CD4-positive, alpha-beta memory T cell (primary cell): ENCODE results near the gene RERE. TPM values are rescaled to one million over a fixed set of nuclear protein-coding genes. Genes with fewer than 3 reads are reported as not detected.
"Not testable (repeated sequence)": the region's sequence is repeated elsewhere in the genome, so short reads cannot be mapped to it uniquely, and the experiment has no call there.

Source experiments
- CTCF ChIA-PET: fragments of 350-600 bp; sonication (Branson Sonifier 250); formaldehyde crosslinking; loops from one replicate; lab custom pipeline; 2021; ENCODE audit warnings: inconsistent platforms; ENCODE audit not compliant: partially characterized antibody; lab: Charles Lee
- POLR2A ChIA-PET: fragments of 350-600 bp; sonication (Branson Sonifier 250); formaldehyde crosslinking; loops from one replicate; lab custom pipeline; 2021; ENCODE audit not compliant: partially characterized antibody; lab: Charles Lee
- DNase-seq, 5 donors: peaks; one replicate each; pipeline versions ENCODE4 v3.0.0 to v3.0.0-alpha.2; 2020 to 2022; ENCODE audit warnings: mixed read lengths in 1 of 5
- H3K27ac ChIP-seq: one replicate; pipeline ENCODE4 v1.7.0; 2013; ENCODE audit warnings: low read depth, low read length
- H3K27me3 ChIP-seq: 2 replicates; pipeline ENCODE4 v1.7.0; 2013; ENCODE audit warnings: mild to moderate bottlenecking, low read length, moderate library complexity; ENCODE audit not compliant: insufficient read depth
- H3K36me3 ChIP-seq: 2 replicates; pipeline ENCODE4 v1.7.0; 2013; ENCODE audit warnings: mild to moderate bottlenecking, low read length, moderate library complexity; ENCODE audit not compliant: insufficient read depth
- H3K4me1 ChIP-seq: 2 replicates; pipeline ENCODE4 v1.7.0; 2013; ENCODE audit warnings: mild to moderate bottlenecking, low read length, moderate library complexity; ENCODE audit not compliant: insufficient read depth
- H3K4me3 ChIP-seq, 2 donors: one replicate each; pipeline ENCODE4 v1.7.0; 2013; ENCODE audit warnings: low read length in 2 of 2, mild to moderate bottlenecking in 1 of 2
- H3K9me3 ChIP-seq, 2 donors: one replicate each; pipeline ENCODE4 v1.7.0; 2013; ENCODE audit warnings: low read length in 2 of 2, control low read depth in 1 of 2; ENCODE audit not compliant: control insufficient read depth in 1 of 2
- H3K27ac Mint-ChIP-seq, 7 donors: one replicate each; pipeline ENCODE4 v1.8.0; 2020 to 2021; ENCODE audit warnings: mixed read lengths in 7 of 7, mild to moderate bottlenecking in 6 of 7, inconsistent platforms in 3 of 7, moderate library complexity in 3 of 7
- H3K27me3 Mint-ChIP-seq, 2 donors: one replicate each; pipeline ENCODE4 v1.8.0; 2020 to 2021; ENCODE audit warnings: mixed read lengths in 2 of 2
- H3K36me3 Mint-ChIP-seq, 2 donors: one replicate each; pipeline ENCODE4 v1.8.0; 2020 to 2021; ENCODE audit warnings: mixed read lengths in 2 of 2, inconsistent platforms in 1 of 2, mild to moderate bottlenecking in 1 of 2
- H3K4me1 Mint-ChIP-seq, 4 donors: one replicate each; pipeline ENCODE4 v1.8.0; 2020 to 2021; ENCODE audit warnings: mixed read lengths in 4 of 4, mild to moderate bottlenecking in 1 of 4
- H3K4me3 Mint-ChIP-seq, 8 donors: one replicate each; pipeline ENCODE4 v1.8.0; 2020 to 2021; ENCODE audit warnings: mixed read lengths in 8 of 8, mild to moderate bottlenecking in 7 of 8, moderate library complexity in 6 of 8, inconsistent platforms in 3 of 8
- H3K9me3 Mint-ChIP-seq, 8 donors: one replicate each; pipeline ENCODE4 v1.8.0; 2020 to 2021; ENCODE audit warnings: mixed read lengths in 8 of 8, mild to moderate bottlenecking in 5 of 8, inconsistent platforms in 3 of 8, moderate library complexity in 1 of 8
- intact Hi-C: fragments of 100-400 bp; cut with micrococcal nuclease; formaldehyde crosslinking; loops from one replicate; pipeline ENCODE4 v1.15.1; 2023
- polyA plus RNA-seq, 2 donors: library from polyadenylated mRNA; unstranded; fragments of 300-500 nt; fragmentation: Illumina TruSeq; gene quantifications; one replicate each; pipeline ENCODE4 v1.2.3, GENCODE V29; 2021
- total RNA-seq, 2 experiments: library from RNA; stranded (reverse); gene quantifications; one replicate each; pipeline ENCODE4 v1.2.3, GENCODE V29; 2021

RERE gene
- total and polyA plus RNA-seq, 4 experiments from 2014 or later, result 0.38 to 117 (median 60.3) TPM

GRCh38 chr1:8625491-8625890 lies 191.9 kb downstream of the RERE start:
- no peak overlapping the region for H3K27ac Mint-ChIP-seq
- Histone ChIP-seq H3K27me3 (no peaks in the 10 kb centered on the region), H3K36me3 (no peaks in the 10 kb centered on the region), H3K4me1 (peaks cover 11% of the 10 kb centered on the region), H3K9me3 (no peaks in the 10 kb centered on the region), H3K27ac (no peak overlapping the region), H3K4me3 (no peak overlapping the region)
- H3K4me1 Mint-ChIP-seq, result peaks cover 17 to 29% (median 25%) of the 10 kb centered on the region in 4 donors
- no peaks in the 10 kb centered on the region for H3K27me3 Mint-ChIP-seq
- ChIA-PET CTCF (no interaction called here), POLR2A (no interaction called here)
- DNase-seq, result no peak
- peaks cover 0 to 5% of the 10 kb centered on the region in 2 donors for H3K36me3 Mint-ChIP-seq
- H3K9me3 Mint-ChIP-seq, result peaks cover 0 to 2% (median 0%) of the 10 kb centered on the region in 8 donors
- intact Hi-C loops, result no loop called here
- H3K4me3 Mint-ChIP-seq, result no peak overlapping the region

GRCh38 chr1:8623651-8624192 lies 193.7 kb downstream of the RERE start:
- Mint-ChIP-seq H3K4me1 (peaks cover 6 to 16% (median 12%) of the 10 kb centered on the region in 4 donors), H3K4me3 (peak overlapping the region in 5 of 8 donors; percentile 2 to 47 (median 15)), H3K27ac (peak overlapping the region in 2 of 7 donors; percentile 52 to 80)
- H3K27ac ChIP-seq, H3K4me3 ChIP-seq, H3K9me3 Mint-ChIP-seq, H3K27me3 ChIP-seq, CTCF ChIA-PET, H3K4me1 ChIP-seq, H3K36me3 ChIP-seq, intact Hi-C loops, H3K36me3 Mint-ChIP-seq, POLR2A ChIA-PET, H3K27me3 Mint-ChIP-seq, H3K9me3 ChIP-seq: not testable (repeated sequence)
- DNase-seq, result peak in 3 of 5 donors; percentile 11 to 54 (median 33)

GRCh38 chr1:8621785-8622348 lies 195.6 kb downstream of the RERE start:
- H3K27me3 ChIP-seq, H3K27ac ChIP-seq, POLR2A ChIA-PET, intact Hi-C loops, H3K36me3 Mint-ChIP-seq, CTCF ChIA-PET, H3K9me3 ChIP-seq, H3K9me3 Mint-ChIP-seq, H3K27me3 Mint-ChIP-seq, H3K4me1 ChIP-seq, H3K4me3 Mint-ChIP-seq, H3K27ac Mint-ChIP-seq, DNase-seq, H3K4me3 ChIP-seq, H3K36me3 ChIP-seq: not testable (repeated sequence)
- peaks cover 6 to 14% (median 11%) of the 10 kb centered on the region in 4 donors for H3K4me1 Mint-ChIP-seq

DNA sequence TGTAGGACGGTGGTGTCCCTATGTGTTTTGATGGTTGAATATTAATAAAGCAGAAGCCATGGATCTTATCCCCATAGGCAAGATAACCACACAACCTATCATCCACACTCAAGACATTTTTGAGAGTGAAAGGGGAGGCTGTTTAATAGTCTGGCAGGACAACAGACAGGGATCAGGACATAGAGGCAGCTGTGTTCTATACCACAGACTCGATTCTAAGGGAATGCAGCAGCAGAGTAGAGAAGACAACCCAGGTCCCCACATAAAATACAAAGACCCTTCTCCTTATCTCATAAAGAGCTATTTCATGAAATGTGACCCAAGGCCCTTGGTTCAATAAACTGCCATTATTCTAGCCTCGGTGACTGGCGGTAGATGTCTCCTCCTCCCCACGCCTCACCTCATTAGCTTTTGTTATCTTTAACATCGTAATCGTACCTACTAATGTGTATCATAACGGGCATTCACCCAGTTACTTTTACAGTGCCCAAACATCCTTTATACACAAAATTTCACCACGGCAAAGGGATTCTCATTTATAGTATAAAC lies 196.3 kb downstream of the RERE start:
- H3K27ac ChIP-seq, intact Hi-C loops, H3K36me3 ChIP-seq, H3K27me3 ChIP-seq, H3K27me3 Mint-ChIP-seq, H3K9me3 ChIP-seq, H3K4me1 ChIP-seq, H3K27ac Mint-ChIP-seq, H3K4me3 ChIP-seq, POLR2A ChIA-PET, H3K36me3 Mint-ChIP-seq, DNase-seq, H3K9me3 Mint-ChIP-seq: not testable (repeated sequence)
- CTCF ChIA-PET, result interaction anchor here (1.0 kb wide), 1 partner anchor 18 kb away, joined by 3 read pairs; no protein-coding TSS in a partner anchor
- H3K4me3 Mint-ChIP-seq, result peak overlapping the region in 1 of 8 donors; percentile 37
- peaks cover 5 to 11% (median 7%) of the 10 kb centered on the region in 4 donors for H3K4me1 Mint-ChIP-seq

- H3K27ac Mint-ChIP-seq, H3K4me1 Mint-ChIP-seq, H3K27ac ChIP-seq, DNase-seq, H3K9me3 ChIP-seq, H3K36me3 Mint-ChIP-seq, H3K27me3 Mint-ChIP-seq, H3K9me3 Mint-ChIP-seq, H3K27me3 ChIP-seq, POLR2A ChIA-PET, H3K36me3 ChIP-seq, H3K4me3 ChIP-seq, H3K4me3 Mint-ChIP-seq, intact Hi-C loops, H3K4me1 ChIP-seq: not testable (repeated sequence)
- CTCF ChIA-PET, result interaction anchor here (1.0 to 1.1 kb wide), 2 partner anchors 17 to 59 kb away, joined by 3 to 4 read pairs; no protein-coding TSS in a partner anchor
Observed at GRCh38 chr1:8619917-8620502, 197.4 kb downstream of the RERE start.

GRCh38 chr1:8619419-8619818 lies 198.0 kb downstream of the RERE start:
- H3K36me3 Mint-ChIP-seq, H3K27ac ChIP-seq, H3K4me1 Mint-ChIP-seq, H3K27me3 Mint-ChIP-seq, POLR2A ChIA-PET, H3K9me3 ChIP-seq, H3K4me3 Mint-ChIP-seq, H3K9me3 Mint-ChIP-seq, H3K27me3 ChIP-seq, CTCF ChIA-PET, H3K27ac Mint-ChIP-seq, DNase-seq, intact Hi-C loops, H3K4me1 ChIP-seq, H3K36me3 ChIP-seq, H3K4me3 ChIP-seq: not testable (repeated sequence)

DNA sequence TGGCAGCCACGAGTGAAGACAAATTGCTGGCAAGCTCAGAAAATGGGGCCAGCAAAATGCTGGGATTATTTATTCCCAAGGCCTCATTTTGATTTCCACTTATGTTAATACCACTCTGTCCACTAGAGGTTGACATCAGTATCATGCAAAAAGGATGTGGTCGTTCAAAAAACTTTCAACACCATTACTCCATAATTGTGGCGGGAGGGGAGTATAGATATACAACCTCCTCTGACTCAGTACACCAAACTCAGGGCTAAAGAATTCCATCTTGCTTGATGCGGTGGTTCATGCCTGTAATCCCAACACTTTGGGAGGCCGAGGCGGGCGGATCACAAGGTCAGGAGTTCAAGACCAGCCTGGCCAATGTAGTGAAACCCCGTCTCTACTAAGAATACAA lies 200.6 kb downstream of the RERE start:
- H3K4me3 ChIP-seq, H3K27me3 Mint-ChIP-seq, H3K27me3 ChIP-seq, POLR2A ChIA-PET, DNase-seq, H3K9me3 ChIP-seq, H3K36me3 ChIP-seq, H3K4me1 ChIP-seq, H3K36me3 Mint-ChIP-seq, intact Hi-C loops, H3K27ac Mint-ChIP-seq, H3K27ac ChIP-seq, H3K4me3 Mint-ChIP-seq, H3K4me1 Mint-ChIP-seq, H3K9me3 Mint-ChIP-seq: not testable (repeated sequence)
- CTCF ChIA-PET, result interaction anchor here (0.6 kb wide), 1 partner anchor 112 kb away, joined by 3 read pairs; no protein-coding TSS in a partner anchor
